ENCODE measurements around the gene PRSS56. TPM values are rescaled to one million over a fixed set of nuclear protein-coding genes. Genes with fewer than 3 reads are reported as not detected.

The PRSS56 gene
- polyA plus RNA-seq, 1 donor from 2014 or later: 0.16 TPM

DNA sequence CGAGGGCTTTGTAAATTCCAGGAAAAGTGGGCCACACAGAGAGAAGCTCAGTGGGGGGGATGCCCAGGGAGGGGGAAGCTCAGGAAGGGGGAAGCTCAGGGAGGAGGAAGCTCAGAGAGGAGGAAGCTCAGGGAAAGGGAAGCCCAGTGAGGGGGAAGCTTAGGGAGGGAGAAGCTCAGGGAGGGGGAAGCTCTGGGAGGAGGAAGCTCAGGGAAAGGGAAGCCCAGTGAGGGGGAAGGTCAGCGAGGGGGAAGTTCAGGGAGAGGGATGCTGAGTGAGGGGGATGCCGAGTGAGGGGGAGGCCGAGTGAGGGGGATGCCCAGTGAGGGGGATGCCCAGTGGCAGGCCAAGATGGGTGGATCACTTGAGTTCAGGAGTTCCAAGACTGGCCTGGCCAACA is 18.5 kb downstream of the PRSS56 start:
- Histone ChIP-seq H3K27me3 (ENCODE audit: insufficient read depth, low read depth, low read length) (no peaks in the 10 kb centered on the region), H2AFZ (ENCODE audit: low read depth, low read length) (no peak overlapping the region), H3K4me3 (ENCODE audit: low read length) (no peak overlapping the region), H3K9ac (ENCODE audit: low read length) (no peak overlapping the region), H4K20me1 (ENCODE audit: insufficient read depth) (no peaks in the 10 kb centered on the region), H3K27ac (ENCODE audit: low read length) (no peak overlapping the region), H3K36me3 (ENCODE audit: insufficient read depth, low read length) (no peaks in the 10 kb centered on the region), H3F3A (ENCODE audit: insufficient read depth, low read length, poor library complexity, severe bottlenecking) (no peaks in the 10 kb centered on the region), H3K4me2 (ENCODE audit: low read length) (no peak overlapping the region), H3K9me3 (ENCODE audit: low read length) (no peaks in the 10 kb centered on the region), H3K9me2 (ENCODE audit: insufficient read depth, low read length) (no peaks in the 10 kb centered on the region), H3K79me2 (replicated peaks; ENCODE audit: insufficient read depth, low read length) (no peaks in the 10 kb centered on the region)
- no peak for TF ChIP-seq POLR2AphosphoS5 (IDR thresholded peaks at IDR 0.05)
- TF ChIP-seq MXI1 (conservative IDR thresholded peaks at IDR 0.05; ENCODE audit: poor library complexity, severe bottlenecking): no peak
- TF ChIP-seq EZH2 (IDR thresholded peaks at IDR 0.05; ENCODE audit: borderline replicate concordance, insufficient read depth, low read length, poor library complexity, severe bottlenecking): no peak
- TF ChIP-seq, protein P1, sequence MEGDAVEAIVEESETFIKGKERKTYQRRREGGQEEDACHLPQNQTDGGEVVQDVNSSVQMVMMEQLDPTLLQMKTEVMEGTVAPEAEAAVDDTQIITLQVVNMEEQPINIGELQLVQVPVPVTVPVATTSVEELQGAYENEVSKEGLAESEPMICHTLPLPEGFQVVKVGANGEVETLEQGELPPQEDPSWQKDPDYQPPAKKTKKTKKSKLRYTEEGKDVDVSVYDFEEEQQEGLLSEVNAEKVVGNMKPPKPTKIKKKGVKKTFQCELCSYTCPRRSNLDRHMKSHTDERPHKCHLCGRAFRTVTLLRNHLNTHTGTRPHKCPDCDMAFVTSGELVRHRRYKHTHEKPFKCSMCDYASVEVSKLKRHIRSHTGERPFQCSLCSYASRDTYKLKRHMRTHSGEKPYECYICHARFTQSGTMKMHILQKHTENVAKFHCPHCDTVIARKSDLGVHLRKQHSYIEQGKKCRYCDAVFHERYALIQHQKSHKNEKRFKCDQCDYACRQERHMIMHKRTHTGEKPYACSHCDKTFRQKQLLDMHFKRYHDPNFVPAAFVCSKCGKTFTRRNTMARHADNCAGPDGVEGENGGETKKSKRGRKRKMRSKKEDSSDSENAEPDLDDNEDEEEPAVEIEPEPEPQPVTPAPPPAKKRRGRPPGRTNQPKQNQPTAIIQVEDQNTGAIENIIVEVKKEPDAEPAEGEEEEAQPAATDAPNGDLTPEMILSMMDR (IDR thresholded peaks at IDR 0.05; ENCODE audit: poor library complexity, severe bottlenecking): no peak
- TF ChIP-seq, protein P2, sequence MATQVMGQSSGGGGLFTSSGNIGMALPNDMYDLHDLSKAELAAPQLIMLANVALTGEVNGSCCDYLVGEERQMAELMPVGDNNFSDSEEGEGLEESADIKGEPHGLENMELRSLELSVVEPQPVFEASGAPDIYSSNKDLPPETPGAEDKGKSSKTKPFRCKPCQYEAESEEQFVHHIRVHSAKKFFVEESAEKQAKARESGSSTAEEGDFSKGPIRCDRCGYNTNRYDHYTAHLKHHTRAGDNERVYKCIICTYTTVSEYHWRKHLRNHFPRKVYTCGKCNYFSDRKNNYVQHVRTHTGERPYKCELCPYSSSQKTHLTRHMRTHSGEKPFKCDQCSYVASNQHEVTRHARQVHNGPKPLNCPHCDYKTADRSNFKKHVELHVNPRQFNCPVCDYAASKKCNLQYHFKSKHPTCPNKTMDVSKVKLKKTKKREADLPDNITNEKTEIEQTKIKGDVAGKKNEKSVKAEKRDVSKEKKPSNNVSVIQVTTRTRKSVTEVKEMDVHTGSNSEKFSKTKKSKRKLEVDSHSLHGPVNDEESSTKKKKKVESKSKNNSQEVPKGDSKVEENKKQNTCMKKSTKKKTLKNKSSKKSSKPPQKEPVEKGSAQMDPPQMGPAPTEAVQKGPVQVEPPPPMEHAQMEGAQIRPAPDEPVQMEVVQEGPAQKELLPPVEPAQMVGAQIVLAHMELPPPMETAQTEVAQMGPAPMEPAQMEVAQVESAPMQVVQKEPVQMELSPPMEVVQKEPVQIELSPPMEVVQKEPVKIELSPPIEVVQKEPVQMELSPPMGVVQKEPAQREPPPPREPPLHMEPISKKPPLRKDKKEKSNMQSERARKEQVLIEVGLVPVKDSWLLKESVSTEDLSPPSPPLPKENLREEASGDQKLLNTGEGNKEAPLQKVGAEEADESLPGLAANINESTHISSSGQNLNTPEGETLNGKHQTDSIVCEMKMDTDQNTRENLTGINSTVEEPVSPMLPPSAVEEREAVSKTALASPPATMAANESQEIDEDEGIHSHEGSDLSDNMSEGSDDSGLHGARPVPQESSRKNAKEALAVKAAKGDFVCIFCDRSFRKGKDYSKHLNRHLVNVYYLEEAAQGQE (IDR thresholded peaks at IDR 0.05; ENCODE audit: borderline replicate concordance): no peak
- TF ChIP-seq EP300 (conservative IDR thresholded peaks at IDR 0.05; ENCODE audit: poor library complexity, severe bottlenecking): no peak
- TF ChIP-seq TAF1 (IDR thresholded peaks at IDR 0.05; ENCODE audit: low read depth): no peak
- TF ChIP-seq SMC3 (conservative IDR thresholded peaks at IDR 0.05; ENCODE audit: poor library complexity): no peak
- no peak for TF ChIP-seq RAD21 (conservative IDR thresholded peaks at IDR 0.05)

DNA sequence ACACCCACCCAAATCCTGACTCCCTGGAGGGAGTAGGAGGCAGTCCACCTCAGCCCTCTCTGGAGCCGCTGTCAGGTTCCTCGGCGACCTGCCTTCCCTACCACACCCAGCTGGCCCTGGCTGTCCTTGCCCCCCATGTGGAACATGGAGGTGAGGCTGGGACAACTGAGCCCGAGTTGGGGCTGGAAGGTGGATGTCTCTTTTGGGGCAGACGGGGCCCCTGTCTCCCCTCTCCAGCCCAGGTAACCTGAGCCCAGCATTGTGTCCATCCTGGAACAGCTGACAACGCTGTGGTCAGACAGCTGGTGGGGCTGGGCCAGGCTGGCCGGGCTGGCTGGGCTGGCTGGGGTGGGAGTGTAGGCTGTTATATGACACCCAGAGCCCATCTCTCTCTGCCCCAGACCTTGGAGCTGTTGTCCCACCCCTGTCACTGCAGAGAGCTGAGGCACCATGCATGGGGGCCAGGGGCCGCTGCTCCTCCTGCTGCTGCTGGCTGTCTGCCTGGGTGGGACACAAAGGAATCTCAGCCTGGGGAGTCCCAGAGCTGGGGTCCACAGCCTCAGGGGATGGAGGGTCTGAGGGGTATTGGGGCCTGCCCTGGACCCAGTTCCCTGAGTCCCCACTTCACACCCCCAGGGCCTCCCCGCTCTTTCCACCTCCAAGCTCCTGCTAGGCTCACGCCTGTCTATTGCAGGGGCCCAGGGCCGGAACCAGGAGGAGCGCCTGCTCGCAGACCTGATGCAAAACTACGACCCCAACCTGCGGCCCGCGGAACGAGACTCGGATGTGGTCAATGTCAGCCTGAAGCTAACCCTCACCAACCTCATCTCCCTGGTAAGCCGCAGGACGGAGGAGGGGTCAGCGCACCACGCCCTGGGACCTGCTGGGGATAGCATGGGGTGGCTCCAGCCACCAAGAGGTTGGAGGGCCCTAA is 19.4 kb downstream of the PRSS56 start, which contains the start of gene CHRNG:
TSS of gene CHRNG (plus strand) at position 395 of the 934 bp plus-strand sequence. CDS start at position 451, 56 bp downstream.
- Histone ChIP-seq H3K9me2 (ENCODE audit: insufficient read depth, low read length) (no peaks in the 10 kb centered on the region), H3K79me2 (replicated peaks; ENCODE audit: insufficient read depth, low read length) (no peaks in the 10 kb centered on the region), H3K4me3 (ENCODE audit: low read length) (no peak within 1 kb of the TSS), H2AFZ (ENCODE audit: low read depth, low read length) (no peak within 1 kb of the TSS), H3F3A (ENCODE audit: insufficient read depth, low read length, poor library complexity, severe bottlenecking) (no peaks in the 10 kb centered on the region), H3K9ac (ENCODE audit: low read length) (no peak within 1 kb of the TSS), H3K4me2 (ENCODE audit: low read length) (no peak within 1 kb of the TSS), H3K36me3 (ENCODE audit: insufficient read depth, low read length) (no peaks in the 10 kb centered on the region), H4K20me1 (ENCODE audit: insufficient read depth) (no peaks in the 10 kb centered on the region), H3K27me3 (ENCODE audit: insufficient read depth, low read depth, low read length) (no peaks in the 10 kb centered on the region), H3K9me3 (ENCODE audit: low read length) (no peaks in the 10 kb centered on the region), H3K27ac (ENCODE audit: low read length) (no peak within 1 kb of the TSS)
- TF ChIP-seq, protein P1 (IDR thresholded peaks at IDR 0.05; ENCODE audit: poor library complexity, severe bottlenecking): no peak
- no peak for TF ChIP-seq EZH2 (IDR thresholded peaks at IDR 0.05; ENCODE audit: borderline replicate concordance, insufficient read depth, low read length, poor library complexity, severe bottlenecking)
- no peak for TF ChIP-seq SMC3 (conservative IDR thresholded peaks at IDR 0.05; ENCODE audit: poor library complexity)
- TF ChIP-seq RAD21 (conservative IDR thresholded peaks at IDR 0.05): no peak
- no peak for TF ChIP-seq MXI1 (conservative IDR thresholded peaks at IDR 0.05; ENCODE audit: poor library complexity, severe bottlenecking)
- TF ChIP-seq EP300 (conservative IDR thresholded peaks at IDR 0.05; ENCODE audit: poor library complexity, severe bottlenecking): no peak
- TF ChIP-seq, protein P2 (IDR thresholded peaks at IDR 0.05; ENCODE audit: borderline replicate concordance): no peak
- TF ChIP-seq POLR2AphosphoS5 (IDR thresholded peaks at IDR 0.05): no peak
- no peak for TF ChIP-seq TAF1 (IDR thresholded peaks at IDR 0.05; ENCODE audit: low read depth)
